OCI-LY7 (cell line): ENCODE results near the gene PRKN. TPM values are rescaled to one million over a fixed set of nuclear protein-coding genes. Genes with fewer than 3 reads are reported as not detected.

Source experiments
- BruUV-seq: library from RNA; stranded (reverse); fragments of 400-500 nt; replicated peaks from 2 replicates; lab custom pipeline; 2021; lab: Mats Ljungman, UMichigan
- CTCF ChIA-PET: fragments of 300-600 bp; sonication (Branson Sonifier 250); formaldehyde crosslinking; loops from one replicate; lab custom pipeline; 2022; ENCODE audit warnings: antibody characterized with exemption; ENCODE audit not compliant: unreplicated experiment; lab: Charles Lee
- POLR2A ChIA-PET: fragments of 300-600 bp; sonication (Branson Sonifier 250); formaldehyde crosslinking; loops from one replicate; lab custom pipeline; 2022; ENCODE audit warnings: antibody characterized with exemption; lab: Charles Lee
- DNase-seq: peaks from one replicate; pipeline ENCODE4 v3.0.0-alpha.2; 2015; ENCODE audit warnings: low spot score
- H2AFZ ChIP-seq: fragments of 200-600 bp; sonication (generic), shearing (Covaris generic); 2 replicates; pipeline ENCODE4 v1.6.1; 2014; ENCODE audit warnings: mild to moderate bottlenecking, antibody characterized with exemption, low read length, moderate library complexity
- H3K27ac ChIP-seq: fragments of 200-600 bp; sonication (generic); 2 replicates; pipeline ENCODE4 v1.5.1; 2014; ENCODE audit warnings: mixed run types, low read depth, mild to moderate bottlenecking, moderate library complexity, low read length, inconsistent platforms; ENCODE audit not compliant: poor library complexity, severe bottlenecking
- H3K36me3 ChIP-seq: fragments of 200-600 bp; sonication (generic); 2 replicates; pipeline ENCODE4 v1.6.1; 2014; ENCODE audit warnings: mild to moderate bottlenecking, antibody characterized with exemption, low read length, moderate library complexity, mixed read lengths; ENCODE audit not compliant: insufficient read depth
- H3K4me1 ChIP-seq: fragments of 200-600 bp; sonication (generic); 2 replicates; pipeline ENCODE4 v1.5.1; 2014; ENCODE audit warnings: mild to moderate bottlenecking, low read length; ENCODE audit not compliant: insufficient read depth, poor library complexity, severe bottlenecking
- H3K4me2 ChIP-seq: fragments of 200-600 bp; sonication (generic); 2 replicates; pipeline ENCODE4 v1.6.1; 2014; ENCODE audit warnings: mild to moderate bottlenecking, low read length
- H3K4me3 ChIP-seq: fragments of 200-600 bp; sonication (generic); 2 replicates; pipeline ENCODE4 v1.5.1; 2014; ENCODE audit warnings: mild to moderate bottlenecking, low read depth, low read length; ENCODE audit not compliant: poor library complexity, severe bottlenecking
- H3K79me2 ChIP-seq: fragments of 200-600 bp; sonication (generic); 2 replicates; pipeline ENCODE4 v1.6.1; 2016; ENCODE audit warnings: low read depth, mild to moderate bottlenecking, low read length, moderate library complexity, mixed read lengths; ENCODE audit not compliant: insufficient read depth
- H3K9me2 ChIP-seq: fragments of 200-600 bp; sonication (generic); 2 replicates; pipeline ENCODE4 v1.6.1; 2016; ENCODE audit warnings: mild to moderate bottlenecking, low read length, mixed read lengths; ENCODE audit not compliant: insufficient read depth
- H3K9me3 ChIP-seq: fragments of 200-600 bp; sonication (generic); 2 replicates; pipeline ENCODE4 v1.6.1; 2014; ENCODE audit warnings: mild to moderate bottlenecking, mixed run types, low read length, mixed read lengths
- H4K20me1 ChIP-seq: fragments of 200-600 bp; sonication (generic); 2 replicates; pipeline ENCODE4 v1.6.1; 2014; ENCODE audit warnings: mild to moderate bottlenecking, antibody characterized with exemption, low read length, moderate library complexity, mixed read lengths; ENCODE audit not compliant: insufficient read depth
- EZH2phosphoT487 ChIP-seq: fragments of 200-600 bp; sonication (generic); IDR thresholded peaks from 2 replicates; pipeline ENCODE4 v1.6.1; 2018; ENCODE audit warnings: low read depth, borderline replicate concordance, mild to moderate bottlenecking, mixed run types, antibody characterized with exemption, low read length, moderate library complexity, mixed read lengths
- intact Hi-C: fragments of 100-400 bp; cut with micrococcal nuclease; formaldehyde crosslinking; loops from one replicate; pipeline ENCODE4 v1.10.0; 2022; ENCODE audit not compliant: unreplicated experiment
- total RNA-seq, 2 experiments: library from RNA; depleted of rRNA in 1 of 2; stranded (reverse); fragments of >200 nt in 1 of 2; shearing (Covaris generic) in 1 of 2; gene quantifications; 2 replicates each; pipeline ENCODE4 v1.2.3, GENCODE V29; 2014 to 2022
- TF ChIP-seq, protein P1 (sequence below): fragments of 200-600 bp; sonication (generic); conservative IDR thresholded peaks from 2 replicates; pipeline ENCODE4 v1.5.1; 2014; ENCODE audit warnings: mild to moderate bottlenecking, antibody characterized with exemption, low read length, moderate library complexity, mixed read lengths

Gene PRKN
- total RNA-seq, 2 experiments from 2014 or later, result 1.3 to 2.0 TPM

DNA sequence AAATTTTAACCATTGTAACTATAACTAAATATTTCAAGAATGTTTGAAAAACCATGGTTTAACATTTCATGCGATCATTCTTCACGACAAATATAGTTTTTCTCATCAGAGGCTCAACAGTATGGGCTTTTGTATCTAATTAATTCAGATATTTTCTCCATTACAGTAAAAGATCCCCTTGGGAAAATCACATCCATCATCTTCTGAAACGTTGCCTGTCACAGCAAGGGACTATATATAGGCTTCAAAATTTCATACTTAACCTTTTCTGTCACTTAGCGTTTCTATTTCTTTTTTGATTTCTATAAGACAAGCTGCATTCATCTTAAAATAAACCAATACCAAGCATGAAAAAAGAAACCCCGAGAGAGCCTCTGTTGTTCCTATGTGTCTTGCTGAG is 710.0 kb downstream of the PRKN start:
- Histone ChIP-seq H3K36me3 (no peaks in the 10 kb centered on the region), H3K4me3 (no peak overlapping the region), H4K20me1 (no peaks in the 10 kb centered on the region), H3K27ac (no peak overlapping the region), H3K9me3 (no peaks in the 10 kb centered on the region), H3K9me2 (no peaks in the 10 kb centered on the region), H3K4me1 (no peaks in the 10 kb centered on the region), H3K4me2 (no peak overlapping the region), H2AFZ (no peak overlapping the region), H3K79me2 (no peaks in the 10 kb centered on the region)
- ChIA-PET CTCF (no interaction called here), POLR2A (no interaction called here)
- no peak for TF ChIP-seq EZH2phosphoT487
- TF ChIP-seq, protein P1, sequence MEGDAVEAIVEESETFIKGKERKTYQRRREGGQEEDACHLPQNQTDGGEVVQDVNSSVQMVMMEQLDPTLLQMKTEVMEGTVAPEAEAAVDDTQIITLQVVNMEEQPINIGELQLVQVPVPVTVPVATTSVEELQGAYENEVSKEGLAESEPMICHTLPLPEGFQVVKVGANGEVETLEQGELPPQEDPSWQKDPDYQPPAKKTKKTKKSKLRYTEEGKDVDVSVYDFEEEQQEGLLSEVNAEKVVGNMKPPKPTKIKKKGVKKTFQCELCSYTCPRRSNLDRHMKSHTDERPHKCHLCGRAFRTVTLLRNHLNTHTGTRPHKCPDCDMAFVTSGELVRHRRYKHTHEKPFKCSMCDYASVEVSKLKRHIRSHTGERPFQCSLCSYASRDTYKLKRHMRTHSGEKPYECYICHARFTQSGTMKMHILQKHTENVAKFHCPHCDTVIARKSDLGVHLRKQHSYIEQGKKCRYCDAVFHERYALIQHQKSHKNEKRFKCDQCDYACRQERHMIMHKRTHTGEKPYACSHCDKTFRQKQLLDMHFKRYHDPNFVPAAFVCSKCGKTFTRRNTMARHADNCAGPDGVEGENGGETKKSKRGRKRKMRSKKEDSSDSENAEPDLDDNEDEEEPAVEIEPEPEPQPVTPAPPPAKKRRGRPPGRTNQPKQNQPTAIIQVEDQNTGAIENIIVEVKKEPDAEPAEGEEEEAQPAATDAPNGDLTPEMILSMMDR, result no peak
- intact Hi-C loops, result no loop called here
- DNase-seq, result no peak
- no TSS peak for BruUV-seq

DNA sequence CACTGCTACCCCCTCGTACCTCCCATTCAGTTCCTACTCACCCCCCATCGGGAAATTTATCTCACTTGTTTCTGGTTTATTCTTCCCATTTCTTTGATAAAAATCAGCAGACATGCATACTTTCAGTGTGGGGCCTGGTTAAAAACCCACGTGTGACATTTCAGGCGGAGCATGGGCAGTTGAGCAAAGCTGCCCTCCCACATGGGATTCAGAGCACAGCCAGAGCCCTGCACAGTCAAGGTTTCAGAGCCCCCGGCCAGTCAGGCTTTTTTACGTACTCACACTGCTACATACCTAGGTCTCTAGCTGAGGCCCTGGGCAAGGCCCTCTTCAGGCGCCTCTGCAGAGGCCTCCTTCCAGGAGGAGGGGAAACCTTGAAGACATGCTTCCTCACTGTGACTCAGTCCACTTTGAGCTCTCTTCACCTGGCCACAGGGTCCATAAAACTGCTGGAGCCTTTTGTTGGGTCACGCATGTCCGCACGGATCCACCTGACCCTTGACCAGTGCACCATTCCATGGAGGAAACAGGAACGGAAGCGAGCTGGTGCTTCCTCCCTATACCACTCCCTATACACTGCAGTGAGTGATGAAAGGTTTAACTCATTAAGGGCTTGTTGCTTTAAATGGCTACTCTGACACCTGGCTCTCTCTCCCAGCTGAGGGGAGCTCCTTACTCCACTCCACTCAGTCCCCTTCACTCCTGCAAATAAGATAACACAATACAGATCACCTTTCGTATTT is 713.3 kb downstream of the PRKN start:
- intact Hi-C loops, result no loop called here
- no peaks in the 10 kb centered on the region for H3K9me3 ChIP-seq
- no peaks in the 10 kb centered on the region for H3K79me2 ChIP-seq
- H3K27ac ChIP-seq, result no peak overlapping the region
- H3K4me2 ChIP-seq, result no peak overlapping the region
- no peaks in the 10 kb centered on the region for H3K36me3 ChIP-seq
- H4K20me1 ChIP-seq, result no peaks in the 10 kb centered on the region
- H3K9me2 ChIP-seq, result no peaks in the 10 kb centered on the region
- no TSS peak for BruUV-seq
- H3K4me1 ChIP-seq, result no peaks in the 10 kb centered on the region
- no peak for TF ChIP-seq EZH2phosphoT487
- TF ChIP-seq, protein P1, result no peak
- DNase-seq, result no peak
- H2AFZ ChIP-seq, result no peak overlapping the region
- CTCF ChIA-PET, result no interaction called here
- no peak overlapping the region for H3K4me3 ChIP-seq
- POLR2A ChIA-PET, result interaction anchor here (0.6 kb wide), 1 partner anchor 1642 kb away, joined by 4 read pairs; no protein-coding TSS in a partner anchor

DNA sequence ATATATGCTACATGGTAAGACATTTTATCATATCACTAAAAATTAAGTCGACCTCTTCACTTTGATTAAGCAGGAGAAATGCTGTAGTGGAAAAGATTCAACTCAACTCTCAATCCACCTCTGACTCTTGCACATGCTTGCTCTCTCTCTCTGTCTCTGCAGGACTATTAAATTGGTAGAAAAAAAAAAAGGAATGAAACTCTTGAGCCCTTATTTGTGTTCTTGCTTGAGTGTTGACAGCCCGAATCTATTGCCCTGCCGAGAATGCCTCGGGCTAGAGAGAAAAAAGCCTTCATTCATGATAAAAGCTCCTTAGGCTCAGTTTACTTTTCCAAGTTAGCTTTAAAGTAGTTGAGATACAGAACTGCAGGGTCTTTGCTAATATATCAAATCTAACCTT is 722.2 kb downstream of the PRKN start:
- intact Hi-C loops, result no loop called here
- ChIA-PET CTCF (no interaction called here), POLR2A (interaction anchor here (1.1 kb wide), 1 partner anchor 16 kb away, joined by 4 read pairs; no protein-coding TSS in a partner anchor)
- no peaks in the 10 kb centered on the region for H4K20me1 ChIP-seq
- no peaks in the 10 kb centered on the region for H3K79me2 ChIP-seq
- no peak overlapping the region for H3K4me2 ChIP-seq
- no peaks in the 10 kb centered on the region for H3K9me2 ChIP-seq
- DNase-seq, result no peak
- BruUV-seq, result no TSS peak
- no peaks in the 10 kb centered on the region for H3K36me3 ChIP-seq
- TF ChIP-seq EZH2phosphoT487, result no peak
- TF ChIP-seq, protein P1, result no peak
- H3K4me1 ChIP-seq, result no peaks in the 10 kb centered on the region
- no peaks in the 10 kb centered on the region for H3K9me3 ChIP-seq
- no peak overlapping the region for H3K4me3 ChIP-seq
- no peak overlapping the region for H3K27ac ChIP-seq
- no peak overlapping the region; the same call in 1 of the 2 replicates for H2AFZ ChIP-seq
